GM12875 (cell line): Measurements from ENCODE around the gene MGAT5.

Experiments
- H3K4me3 ChIP-seq: one replicate; pipeline ENCODE4 v1.5.1; 2011; ENCODE audit warnings: low read depth, low read length, control low read depth
- TF ChIP-seq, protein P1 (sequence below): IDR thresholded peaks from 2 replicates; pipeline ENCODE4 v1.5.1; 2011; ENCODE audit warnings: low read depth, mild to moderate bottlenecking, control low read depth, inconsistent platforms, low read length, moderate library complexity, borderline replicate concordance; ENCODE audit not compliant: insufficient read depth

MGAT5 gene

DNA sequence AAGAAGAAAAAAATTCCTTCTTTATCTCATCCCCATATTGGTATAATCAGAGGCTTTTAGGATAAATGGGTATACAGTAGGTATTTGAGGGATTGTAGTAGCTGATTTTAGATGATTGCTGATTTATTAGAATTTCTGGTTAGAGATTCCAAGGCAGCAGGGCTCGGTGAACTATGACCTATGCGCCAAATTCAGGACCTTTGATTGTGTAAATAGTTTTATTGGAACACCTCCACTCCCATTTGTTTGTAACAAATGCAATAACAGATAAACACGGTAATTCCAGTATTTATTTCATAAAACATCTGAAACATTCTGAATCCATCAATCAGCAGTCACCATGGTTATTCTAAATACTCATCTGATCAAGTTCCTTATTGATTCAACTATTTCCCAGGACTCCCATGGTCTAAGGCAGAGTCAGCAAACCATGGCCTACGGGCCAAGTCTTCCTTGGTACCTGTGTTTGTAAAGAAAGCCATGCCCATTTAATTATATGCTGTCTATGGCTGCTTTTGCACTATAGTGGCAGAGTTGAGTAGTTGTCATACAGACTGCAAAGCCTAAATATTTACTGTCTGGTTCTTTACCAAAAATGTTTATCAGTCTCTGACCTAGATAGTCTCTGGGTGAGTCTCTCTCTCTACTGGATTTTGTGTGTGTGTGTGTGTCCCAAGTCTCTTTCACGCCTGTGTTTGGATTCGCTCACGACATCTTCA is 4.3 kb downstream of the MGAT5 start:
- TF ChIP-seq, protein P1, sequence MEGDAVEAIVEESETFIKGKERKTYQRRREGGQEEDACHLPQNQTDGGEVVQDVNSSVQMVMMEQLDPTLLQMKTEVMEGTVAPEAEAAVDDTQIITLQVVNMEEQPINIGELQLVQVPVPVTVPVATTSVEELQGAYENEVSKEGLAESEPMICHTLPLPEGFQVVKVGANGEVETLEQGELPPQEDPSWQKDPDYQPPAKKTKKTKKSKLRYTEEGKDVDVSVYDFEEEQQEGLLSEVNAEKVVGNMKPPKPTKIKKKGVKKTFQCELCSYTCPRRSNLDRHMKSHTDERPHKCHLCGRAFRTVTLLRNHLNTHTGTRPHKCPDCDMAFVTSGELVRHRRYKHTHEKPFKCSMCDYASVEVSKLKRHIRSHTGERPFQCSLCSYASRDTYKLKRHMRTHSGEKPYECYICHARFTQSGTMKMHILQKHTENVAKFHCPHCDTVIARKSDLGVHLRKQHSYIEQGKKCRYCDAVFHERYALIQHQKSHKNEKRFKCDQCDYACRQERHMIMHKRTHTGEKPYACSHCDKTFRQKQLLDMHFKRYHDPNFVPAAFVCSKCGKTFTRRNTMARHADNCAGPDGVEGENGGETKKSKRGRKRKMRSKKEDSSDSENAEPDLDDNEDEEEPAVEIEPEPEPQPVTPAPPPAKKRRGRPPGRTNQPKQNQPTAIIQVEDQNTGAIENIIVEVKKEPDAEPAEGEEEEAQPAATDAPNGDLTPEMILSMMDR: no peak
- H3K4me3 ChIP-seq: no peak overlapping the region

DNA sequence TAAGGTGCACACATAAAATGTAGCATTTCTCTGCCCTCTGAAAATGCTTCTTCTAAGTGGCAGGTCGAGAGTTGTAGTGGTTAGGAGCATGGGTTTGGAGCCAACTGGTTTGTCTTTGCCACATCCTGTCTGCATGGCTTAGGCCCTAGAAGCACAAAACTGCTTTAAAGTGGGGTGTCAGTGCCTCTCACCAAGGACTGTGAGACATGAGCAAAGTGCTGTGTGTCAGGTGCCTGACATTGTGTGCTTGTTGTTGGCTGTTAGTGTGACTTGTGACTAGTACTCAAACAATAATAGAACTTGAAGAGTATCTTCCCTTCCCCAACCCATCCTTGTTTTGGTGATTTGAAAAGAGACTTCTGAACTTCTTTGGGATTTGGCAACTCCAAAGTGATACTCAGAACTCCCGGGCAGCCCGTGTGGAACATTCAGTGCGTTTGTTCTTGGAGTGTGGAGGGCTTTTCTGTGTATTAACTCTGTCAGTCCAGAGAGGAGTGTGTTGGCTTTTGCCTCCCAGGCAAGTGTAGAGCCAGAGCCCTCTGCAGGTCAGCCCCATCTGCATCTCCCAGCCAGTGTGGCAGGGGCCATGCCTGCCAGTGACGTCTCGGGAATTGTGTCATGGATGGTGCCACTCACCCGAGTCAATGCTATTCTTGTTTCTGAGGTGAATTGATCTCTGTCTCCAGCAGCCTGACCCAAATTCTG is 5.0 kb downstream of the MGAT5 start:
- H3K4me3 ChIP-seq: no peak overlapping the region
- TF ChIP-seq, protein P1: 0 out of 2 replicates have a peak, but pooled peaks have one; percentile 1

DNA sequence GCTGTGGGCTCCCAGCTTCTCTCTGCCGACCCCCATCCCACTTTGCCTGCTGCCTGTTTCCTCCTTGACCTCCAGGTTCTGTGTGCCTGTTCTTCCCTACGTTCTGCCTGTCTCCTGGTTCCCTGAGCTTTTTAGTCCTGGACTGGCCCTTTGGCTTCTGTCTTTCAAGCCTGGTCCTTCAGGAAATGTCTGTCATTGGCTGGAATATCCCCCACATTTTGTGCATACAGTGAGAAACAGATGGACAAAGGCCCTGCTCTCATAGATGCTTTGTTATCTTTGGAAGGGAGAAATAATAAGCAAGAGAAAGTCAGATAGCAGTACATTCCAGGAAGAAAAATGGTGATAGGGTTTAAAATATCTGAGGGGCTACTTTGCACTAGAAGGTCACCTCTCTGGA is 5.7 kb downstream of the MGAT5 start:
- TF ChIP-seq, protein P1: no peak
- no peak overlapping the region for H3K4me3 ChIP-seq

DNA sequence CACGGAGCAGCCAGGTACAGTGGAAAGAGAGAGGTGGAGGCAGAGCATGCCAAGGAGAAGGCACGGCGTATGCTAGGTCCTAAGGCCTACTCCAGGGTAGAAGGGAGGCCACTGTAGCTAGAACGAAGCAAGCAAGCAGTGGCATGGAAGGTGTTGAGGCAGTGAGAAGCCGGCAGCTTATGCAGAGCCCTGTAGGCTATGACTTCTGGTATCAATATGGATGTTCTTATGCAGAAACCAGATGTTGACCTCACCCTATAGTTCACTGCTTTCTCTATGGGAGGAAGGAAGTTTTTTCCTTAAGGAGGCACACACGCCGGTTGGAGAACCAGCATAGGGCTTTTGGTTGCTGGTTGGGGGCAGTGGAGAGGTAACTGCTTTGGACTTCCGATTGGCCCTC is 6.1 kb downstream of the MGAT5 start:
- TF ChIP-seq, protein P1: no peak
- no peak overlapping the region for H3K4me3 ChIP-seq

DNA sequence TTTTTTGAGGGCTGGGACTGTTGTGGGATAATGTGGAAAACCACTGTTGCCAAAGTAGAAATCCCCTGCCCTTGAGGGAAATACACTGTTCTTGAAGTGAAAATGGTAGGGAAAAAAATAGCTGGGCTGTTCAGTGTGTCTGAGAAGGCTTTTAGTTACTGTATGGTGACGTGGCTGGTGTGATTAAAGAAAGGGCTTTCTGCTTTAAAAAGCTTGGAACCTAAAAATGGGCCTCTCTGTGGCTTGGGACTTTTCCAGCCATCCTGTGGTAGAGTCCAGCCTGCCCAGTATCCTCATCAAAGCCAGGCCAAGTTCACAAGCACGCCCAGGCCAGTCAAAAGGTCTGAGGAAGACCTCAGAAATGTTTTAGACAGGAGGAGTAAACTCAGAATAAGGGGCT is 6.8 kb downstream of the MGAT5 start:
- TF ChIP-seq, protein P1: no peak
- no peak overlapping the region for H3K4me3 ChIP-seq

DNA sequence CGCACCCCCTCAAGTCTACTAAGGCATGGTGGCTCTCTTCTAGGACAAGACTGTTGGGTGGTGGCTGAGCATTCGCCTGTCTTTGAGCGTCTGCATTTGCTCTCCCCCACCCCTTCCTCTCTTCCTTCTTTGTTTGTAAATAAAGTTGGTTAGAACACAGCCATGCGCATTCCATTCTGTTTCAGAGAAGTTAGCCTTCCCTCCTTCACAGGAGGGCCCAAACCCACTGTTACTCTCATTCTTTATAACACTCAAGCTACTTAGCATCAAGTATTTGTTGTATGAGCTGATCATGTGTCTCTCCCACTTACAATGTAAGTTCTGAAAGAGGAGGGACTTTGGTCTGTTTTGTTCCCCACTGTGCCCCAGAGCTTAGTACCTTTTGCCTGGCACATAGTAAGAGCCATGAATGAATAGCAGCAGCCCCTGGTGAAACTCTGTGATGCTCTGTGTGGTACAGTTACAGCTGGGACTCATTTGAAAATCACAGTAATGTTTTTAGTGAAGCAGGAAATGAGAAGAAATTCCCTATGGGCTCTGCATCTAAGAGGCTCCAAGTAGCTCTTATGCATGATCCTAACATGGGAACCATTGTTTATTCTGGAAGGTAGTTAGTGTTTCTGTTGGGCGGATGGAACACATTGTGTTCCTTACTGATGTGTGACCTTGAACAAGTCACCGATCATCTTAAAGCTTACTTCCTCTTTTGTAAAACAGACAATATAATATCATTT is 7.7 kb downstream of the MGAT5 start:
- TF ChIP-seq, protein P1: no peak
- H3K4me3 ChIP-seq: no peak overlapping the region
